Testis (tissue), 3 donors: ENCODE results near the gene P2RX1. TPM values are rescaled to one million over a fixed set of nuclear protein-coding genes. Genes with fewer than 3 reads are reported as not detected.

ENCODE experiments used
- DNase-seq: peaks from one replicate; pipeline ENCODE4 v3.0.0-alpha.2; 2019
- H3K27ac ChIP-seq, 2 donors: fragments of 200-600 bp; sonication (generic); one replicate each; pipeline ENCODE4 v1.5.1; 2019
- H3K27me3 ChIP-seq: fragments of 200-600 bp; sonication (generic); one replicate; pipeline ENCODE4 v1.5.1; 2019
- H3K36me3 ChIP-seq: fragments of 200-600 bp; sonication (generic); one replicate; pipeline ENCODE4 v1.5.1; 2017; ENCODE audit warnings: low read depth; ENCODE audit errors: missing control alignments
- H3K4me1 ChIP-seq: fragments of 200-600 bp; sonication (generic); one replicate; pipeline ENCODE4 v1.5.1; 2019
- H3K4me3 ChIP-seq, 2 donors: fragments of 200-600 bp; sonication (generic); one replicate each; pipeline ENCODE4 v1.5.1; 2017 to 2019
- H3K9me3 ChIP-seq: fragments of 200-600 bp; sonication (generic); one replicate; pipeline ENCODE4 v1.5.1; 2017
- POLR2A ChIP-seq: fragments of 450-650 bp; IDR thresholded peaks from one replicate; pipeline ENCODE4 v1.6.1; 2017; ENCODE audit warnings: antibody characterized with exemption, mild to moderate bottlenecking, moderate library complexity
- WGBS, 2 donors: methylation state at CpG; one replicate each; pipeline ENCODE4 v1.1.5; 2018; 5-methylcytosine and 5-hydroxymethylcytosine counted together
- intact Hi-C: fragments of 100-400 bp; cut with DNase I; formaldehyde crosslinking; loops from one replicate; pipeline ENCODE4 v1.15.1; 2023; ENCODE audit warnings: low total_unique reads
- polyA plus RNA-seq: library from polyadenylated mRNA; stranded (reverse); fragments of 350-450 nt; fragmentation: Illumina TruSeq; extraction: RNeasy Lipid Tissue Mini Kit (QIAGEN cat#74804); gene quantifications from one replicate; pipeline ENCODE4 v1.2.3, GENCODE V29; 2014; ENCODE audit warnings: low read depth, low replicate concordance; ENCODE audit not compliant: insufficient read depth
- total RNA-seq, 2 donors: library from RNA; depleted of rRNA; stranded (reverse); fragments of >200 nt; gene quantifications; one replicate each; pipeline ENCODE4 v1.2.3, GENCODE V29; 2016
- TF ChIP-seq, protein P1 (sequence below), 3 experiments: fragments of 450-650 bp in 2 of 3; fragments of 200-600 bp in 1 of 3; sonication (generic) in 1 of 3; IDR thresholded peaks; one replicate each; pipeline ENCODE4 v1.5.1; 2016 to 2019; ENCODE audit warnings: antibody characterized with exemption in 3 of 3, mild to moderate bottlenecking in 2 of 3, moderate library complexity in 1 of 3

The P2RX1 gene
- total and polyA plus RNA-seq, 3 donors from 2014 or later: 2.5 to 15.2 (median 5.0) TPM

DNA sequence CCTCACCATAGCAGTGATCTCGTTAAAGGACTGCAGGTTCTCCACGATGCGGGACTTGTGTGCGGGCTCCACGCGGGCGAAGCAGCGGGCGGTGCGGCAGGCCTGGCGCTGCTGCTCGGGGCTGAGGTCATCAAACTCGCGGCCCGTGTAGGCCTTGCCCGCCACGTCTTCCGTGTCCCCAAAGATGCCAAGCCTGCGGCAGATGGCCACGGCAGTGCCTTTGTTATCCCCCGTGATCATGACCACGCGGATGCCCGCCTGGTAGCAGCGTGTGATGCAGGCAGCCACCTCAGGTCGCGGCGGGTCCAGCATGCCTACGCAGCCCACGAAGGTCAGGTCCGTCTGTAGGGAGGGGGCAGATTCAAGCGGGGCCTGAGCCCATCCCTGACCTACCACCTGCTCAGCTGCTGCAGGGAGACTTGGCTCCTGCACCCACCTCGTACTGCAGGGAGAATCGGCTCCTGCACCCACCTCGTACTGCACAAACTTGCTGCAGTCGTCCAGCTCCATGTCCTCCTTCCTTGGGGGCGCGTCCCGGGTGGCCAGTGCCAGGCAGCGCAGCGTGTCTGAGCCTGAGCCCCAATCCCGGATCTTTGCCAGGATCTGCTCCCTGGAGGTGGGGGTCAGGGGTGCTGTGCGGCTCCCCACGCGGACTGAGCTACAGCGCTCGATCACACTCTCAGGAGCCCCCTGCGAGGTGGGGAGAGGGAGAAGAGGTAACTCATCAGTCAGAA lies 24.9 kb upstream of the P2RX1 start:
- intact Hi-C loops: no loop called here
- H3K27ac ChIP-seq: no peak overlapping the region

DNA sequence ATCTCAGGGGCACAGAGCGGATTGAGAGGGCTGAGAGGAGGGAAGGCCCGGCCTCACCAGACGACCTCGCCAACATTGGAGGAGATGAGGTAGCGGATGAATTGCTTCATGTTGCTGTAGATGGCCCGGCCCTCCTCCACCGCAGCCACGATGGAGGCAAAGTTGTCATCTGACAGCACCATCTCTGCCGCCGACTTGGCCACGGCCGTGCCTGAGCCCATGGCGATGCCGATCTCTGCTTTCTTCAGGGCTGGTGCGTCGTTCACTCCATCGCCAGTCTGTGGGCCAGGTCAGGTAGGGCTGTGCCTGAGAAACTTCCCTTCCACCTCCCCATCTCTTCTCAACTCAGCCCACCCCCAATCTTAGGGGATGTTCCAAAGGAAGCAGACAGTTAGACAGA lies 21.1 kb upstream of the P2RX1 start:
- Histone ChIP-seq H3K27me3 (no peaks in the 10 kb centered on the region), H3K4me1 (no peaks in the 10 kb centered on the region), H3K36me3 (no peaks in the 10 kb centered on the region), H3K27ac (no peak overlapping the region), H3K9me3 (no peaks in the 10 kb centered on the region), H3K4me3 (no peak overlapping the region)
- DNase-seq: no peak
- 90 to 95% methylated on average over 17 of the region's 17 CpGs for WGBS, 2 donors
- intact Hi-C loops: loop anchor here (10.0 kb wide), 1 partner anchor 67 kb away; no protein-coding TSS in a partner anchor
- no peak for TF ChIP-seq POLR2A
- TF ChIP-seq, protein P1, sequence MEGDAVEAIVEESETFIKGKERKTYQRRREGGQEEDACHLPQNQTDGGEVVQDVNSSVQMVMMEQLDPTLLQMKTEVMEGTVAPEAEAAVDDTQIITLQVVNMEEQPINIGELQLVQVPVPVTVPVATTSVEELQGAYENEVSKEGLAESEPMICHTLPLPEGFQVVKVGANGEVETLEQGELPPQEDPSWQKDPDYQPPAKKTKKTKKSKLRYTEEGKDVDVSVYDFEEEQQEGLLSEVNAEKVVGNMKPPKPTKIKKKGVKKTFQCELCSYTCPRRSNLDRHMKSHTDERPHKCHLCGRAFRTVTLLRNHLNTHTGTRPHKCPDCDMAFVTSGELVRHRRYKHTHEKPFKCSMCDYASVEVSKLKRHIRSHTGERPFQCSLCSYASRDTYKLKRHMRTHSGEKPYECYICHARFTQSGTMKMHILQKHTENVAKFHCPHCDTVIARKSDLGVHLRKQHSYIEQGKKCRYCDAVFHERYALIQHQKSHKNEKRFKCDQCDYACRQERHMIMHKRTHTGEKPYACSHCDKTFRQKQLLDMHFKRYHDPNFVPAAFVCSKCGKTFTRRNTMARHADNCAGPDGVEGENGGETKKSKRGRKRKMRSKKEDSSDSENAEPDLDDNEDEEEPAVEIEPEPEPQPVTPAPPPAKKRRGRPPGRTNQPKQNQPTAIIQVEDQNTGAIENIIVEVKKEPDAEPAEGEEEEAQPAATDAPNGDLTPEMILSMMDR (IDR thresholded peaks at IDR 0.05): no peak

More for the DNA sequence above, 24.9 kb upstream of the P2RX1 start:
- Histone ChIP-seq H3K9me3 (no peaks in the 10 kb centered on the region), H3K36me3 (no peaks in the 10 kb centered on the region), H3K27me3 (no peaks in the 10 kb centered on the region), H3K4me1 (no peaks in the 10 kb centered on the region), H3K4me3 (no peak overlapping the region)
- WGBS, 2 donors: 86 to 92% methylated on average over 11 to 48 of the region's 48 CpGs
- TF ChIP-seq, protein P1 (IDR thresholded peaks at IDR 0.05): no peak
- no peak for TF ChIP-seq POLR2A
- no peak for DNase-seq

DNA sequence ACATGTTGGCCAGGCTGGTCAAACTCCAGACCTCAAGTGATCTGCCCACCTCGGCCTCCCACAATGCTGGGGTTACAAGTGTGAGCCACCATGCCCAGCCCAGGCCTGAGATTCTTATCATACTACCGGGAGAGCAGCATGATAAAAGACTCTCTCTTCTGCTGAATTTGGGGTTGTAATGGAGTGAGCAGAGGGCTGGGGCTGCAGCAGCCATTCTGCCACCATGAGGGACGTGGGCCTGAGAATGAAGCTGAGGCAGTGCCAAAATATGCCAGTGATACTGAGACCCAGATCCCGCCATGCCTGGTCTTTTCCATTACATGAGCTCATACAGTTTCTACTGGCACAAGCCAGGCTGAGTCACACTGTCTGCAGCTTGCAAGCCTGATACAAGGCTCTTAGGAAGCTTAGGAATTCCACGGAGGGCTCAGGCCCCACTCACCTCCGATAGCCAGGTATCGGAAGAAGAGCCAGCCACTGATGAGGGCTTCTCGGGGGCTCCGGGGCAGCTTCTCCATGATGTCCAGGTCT lies 19.6 kb upstream of the P2RX1 start:
- H3K36me3 ChIP-seq: no peaks in the 10 kb centered on the region
- no peak overlapping the region for H3K27ac ChIP-seq
- H3K9me3 ChIP-seq: no peaks in the 10 kb centered on the region
- H3K4me1 ChIP-seq: no peaks in the 10 kb centered on the region
- DNase-seq: no peak
- intact Hi-C loops: loop anchor here (10.0 kb wide), 1 partner anchor 69 kb away; no protein-coding TSS in a partner anchor
- no peaks in the 10 kb centered on the region for H3K27me3 ChIP-seq
- H3K4me3 ChIP-seq: no peak overlapping the region
- TF ChIP-seq, protein P1 (IDR thresholded peaks at IDR 0.05): no peak
- no peak for TF ChIP-seq POLR2A
- WGBS, 2 donors: 96 to 100% methylated on average over 9 of the region's 9 CpGs

DNA sequence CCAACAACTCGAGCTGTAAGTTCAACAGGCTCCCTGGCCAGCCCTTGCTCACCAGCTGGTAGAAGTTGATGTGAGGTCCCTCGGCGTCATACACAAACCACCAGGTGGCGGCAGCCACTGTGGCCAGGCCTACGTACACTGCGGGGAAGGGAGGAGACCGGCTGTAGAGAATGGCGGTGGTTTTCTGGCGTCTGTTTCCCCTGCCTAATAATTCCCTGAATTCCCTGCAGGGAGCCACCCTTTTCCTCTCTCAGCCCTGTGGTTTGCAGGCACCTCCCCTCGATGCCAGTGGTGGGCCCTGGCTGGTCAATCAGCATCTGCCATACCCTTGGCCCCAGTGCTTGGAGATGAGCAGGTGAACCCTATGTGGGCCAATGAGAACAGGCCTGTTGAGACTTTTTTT lies 18.9 kb upstream of the P2RX1 start:
- intact Hi-C loops: loop anchor here (10.0 kb wide), 1 partner anchor 70 kb away; no protein-coding TSS in a partner anchor
- WGBS, 2 donors: 27 to 50% methylated on average over 10 of the region's 10 CpGs
- peak; percentile 86 for DNase-seq
- Histone ChIP-seq H3K9me3 (no peaks in the 10 kb centered on the region), H3K27me3 (no peaks in the 10 kb centered on the region), H3K4me3 (no peak overlapping the region), H3K27ac (no peak overlapping the region), H3K36me3 (no peaks in the 10 kb centered on the region), H3K4me1 (no peaks in the 10 kb centered on the region)
- no peak for TF ChIP-seq POLR2A
- TF ChIP-seq, protein P1 (IDR thresholded peaks at IDR 0.05): peak; percentile 48 to 61 (median 58)
